Fibroblast of lung (primary cell): ENCODE results near the gene IRF4.

Experiments used
- CTCF ChIP-seq, 2 donors: IDR thresholded peaks in 1 of 2; conservative IDR thresholded peaks in 1 of 2; 1 replicate in 1 of 2; 2 replicates in 1 of 2; pipeline ENCODE4 v1.5.1; 2011 to 2012; ENCODE audit warnings: low read length in 2 of 2, control low read depth in 1 of 2, inconsistent platforms in 1 of 2, low read depth in 1 of 2, mild to moderate bottlenecking in 1 of 2
- EZH2 ChIP-seq: IDR thresholded peaks from 2 replicates; pipeline ENCODE4 v1.5.1; 2012; ENCODE audit warnings: low read length, control low read depth, mild to moderate bottlenecking; ENCODE audit errors: missing control alignments

- TF ChIP-seq CTCF (conservative IDR thresholded peaks at IDR 0.05 in 1 of 2, IDR thresholded peaks at IDR 0.05 in 1 of 2; ENCODE audit: low read depth in 1 of 2, low read length in 2 of 2), result no peak
- no peak for TF ChIP-seq EZH2
Measured at GRCh38 chr6:380234-381218, 11.0 kb upstream of the IRF4 start.
